ENCODE results near the gene CHCHD10. TPM values are rescaled to one million over a fixed set of nuclear protein-coding genes. Genes with fewer than 3 reads are reported as not detected.

Gene CHCHD10
- total and polyA plus RNA-seq, 2 of the 4 experiments (the other 2 are of a cell fraction), result 2.2 to 11.2 TPM

- ChIA-PET CTCF (interaction anchor here (2.1 kb wide), 1 partner anchor 85 kb away, joined by 8 read pairs; no protein-coding TSS in a partner anchor), POLR2A (ENCODE audit: unreplicated experiment) (no interaction called here)
- DNase-seq (no peak), ATAC-seq (ENCODE audit: low read depth) (no peak)
- H3K9ac ChIP-seq (ENCODE audit: low read depth, low read length), result no peak overlapping the region
- H3K4ac ChIP-seq (ENCODE audit: low read depth, low read length), result no peak overlapping the region
- H2AFZ ChIP-seq (replicated peaks; ENCODE audit: low read length, poor library complexity), result no peak overlapping the region
- H3K36me3 ChIP-seq (ENCODE audit: control insufficient read depth, insufficient read depth, low read length), result no peaks in the 10 kb centered on the region
- H4K5ac ChIP-seq (ENCODE audit: low read depth, low read length), result no peak overlapping the region
- 90% methylated on average over 3 of the region's 9 CpGs; no CpG with 5 or more reads in 1 of the 2 experiments for WGBS, 2 experiments (ENCODE audit: extremely low coverage in 2 of 2, insufficient read length in 1 of 2)
- dilution Hi-C loops (cut with HindIII; ENCODE audit: low sequenced_read_pairs, unreplicated experiment), result no loop called here
- H3K4me3 ChIP-seq (ENCODE audit: insufficient read depth, low read depth, low read length), result no peak overlapping the region
- H4K91ac ChIP-seq (ENCODE audit: insufficient read depth, low read depth, low read length), result no peak overlapping the region
- no peak overlapping the region for H2AK5ac ChIP-seq (ENCODE audit: low read depth, low read length)
- H2AK9ac ChIP-seq (replicated peaks; ENCODE audit: low read depth, low read length, poor library complexity), result no peak overlapping the region
- intact Hi-C loops (cut with micrococcal nuclease), result loop anchor here (5.0 kb wide), 1 partner anchor 223 kb away; no protein-coding TSS in a partner anchor
- no peak overlapping the region for H3K27ac ChIP-seq (ENCODE audit: insufficient read depth, low read length)
- no peak overlapping the region for H2BK5ac ChIP-seq (ENCODE audit: low read depth, low read length, poor library complexity, severe bottlenecking)
- H3K14ac ChIP-seq (replicated peaks; ENCODE audit: low read depth, low read length), result no peak overlapping the region
- BruUV-seq (replicated peaks), result no TSS peak
- no peaks in the 10 kb centered on the region for H3K9me3 ChIP-seq (ENCODE audit: control insufficient read depth, insufficient read depth, low read length)
- H2BK15ac ChIP-seq (ENCODE audit: low read depth, low read length), result no peak overlapping the region
- TF ChIP-seq SMC3 (IDR thresholded peaks at IDR 0.05; ENCODE audit: low read depth, low read length) (no peak), POLR2A (IDR thresholded peaks at IDR 0.05; ENCODE audit: low read depth, low read length) (no peak), USF2 (IDR thresholded peaks at IDR 0.05; ENCODE audit: low read depth, low read length) (no peak), MXI1 (IDR thresholded peaks at IDR 0.05; ENCODE audit: borderline replicate concordance, low read depth, low read length) (no peak), MAFK (IDR thresholded peaks at IDR 0.05; ENCODE audit: low read depth, low read length) (no peak), RFX5 (IDR thresholded peaks at IDR 0.05; ENCODE audit: low read depth, low read length) (no peak), CTCF (conservative IDR thresholded peaks at IDR 0.05; ENCODE audit: low read depth, low read length) (no peak), FOS (IDR thresholded peaks at IDR 0.05; ENCODE audit: low read depth, low read length) (no peak), RCOR1 (IDR thresholded peaks at IDR 0.05; ENCODE audit: insufficient replicate concordance, low read length) (no peak)
- no peak overlapping the region for H3K56ac ChIP-seq (ENCODE audit: extremely low read depth, insufficient read depth, low read length)
- no peak overlapping the region for H3K23ac ChIP-seq (ENCODE audit: low read depth, low read length)
- H3K4me1 ChIP-seq (ENCODE audit: control insufficient read depth, insufficient read depth, low read length), result peaks cover 10% of the 10 kb centered on the region
- H3K27me3 ChIP-seq (ENCODE audit: control insufficient read depth, insufficient read depth, low read length), result no peaks in the 10 kb centered on the region
- H2BK20ac ChIP-seq (ENCODE audit: low read depth, low read length), result no peak overlapping the region
- in situ Hi-C loops (cut with MboI; ENCODE audit: low sequenced_read_pairs), result no loop called here
- H2BK120ac ChIP-seq (ENCODE audit: low read depth, low read length), result no peak overlapping the region
- no peaks in the 10 kb centered on the region for H3K79me1 ChIP-seq (ENCODE audit: low read depth in 1 of 2, low read length in 2 of 2)
- H3K9me1 ChIP-seq (ENCODE audit: insufficient read depth, low read length), result 0 out of 2 replicates have a peak, but pooled peaks cover 7% of the 10 kb centered on the region
- H3K4me2 ChIP-seq (ENCODE audit: low read depth, low read length), result no peak overlapping the region
- H4K8ac ChIP-seq (ENCODE audit: low read depth in 2 of 2, low read length in 2 of 2), result no peak overlapping the region
- no peak overlapping the region for H3K18ac ChIP-seq (ENCODE audit: low read depth, low read length)
- H4K20me1 ChIP-seq (ENCODE audit: insufficient read depth, low read length), result no peaks in the 10 kb centered on the region
These were observed 2.6 kb downstream of the CHCHD10 start for GRCh38 chr22:23764899-23765881.

All from IMR-90 (cell line).